ENCODE data around the gene AGT. TPM values are rescaled to one million over a fixed set of nuclear protein-coding genes. Genes with fewer than 3 reads are reported as not detected.

Gene AGT
- total RNA-seq, 4 donors from 2014 or later, result 1.7 to 47.3 (median 38.6) TPM

Other genes with a start within 250 kb of the AGT start
- 10 to 100 TPM; 30.5 to 43.9 (median 40.0) TPM for gene COG2, start 71.6 kb downstream of the AGT start, total RNA-seq
- gene CAPN9, start 33.3 kb upstream of the AGT start, total RNA-seq, result 10 to 100 TPM; 23.7 to 43.1 (median 33.4) TPM
- 10 to 100 TPM; 10.3 to 14.0 (median 11.4) TPM for gene C1orf198, start 154.4 kb upstream of the AGT start, total RNA-seq

All from Peyer's patch (tissue), 4 donors.